Bronchial epithelial cell (primary cell): Measurements from ENCODE around the gene KCNIP1. TPM values are rescaled to one million over a fixed set of nuclear protein-coding genes. Genes with fewer than 3 reads are reported as not detected.

Source experiments
- DNase-seq: peaks from one replicate; pipeline ENCODE4 v3.0.0-alpha.2; 2010; ENCODE audit warnings: low read depth
- FAIRE-seq: peaks from 2 replicates; lab custom pipeline; 2011; peaks lifted over from hg19 to GRCh38; lab: Jason Lieb, UNC
- H3K27me3 ChIP-seq: 2 replicates; pipeline ENCODE4 v1.5.1; 2011; ENCODE audit warnings: low read length; ENCODE audit not compliant: control insufficient read depth, insufficient read depth
- H3K36me3 ChIP-seq: 2 replicates; pipeline ENCODE4 v1.5.1; 2011; ENCODE audit warnings: low read length; ENCODE audit not compliant: control insufficient read depth, insufficient read depth
- H3K4me3 ChIP-seq: 2 replicates; pipeline ENCODE4 v1.5.1; 2011; ENCODE audit warnings: mild to moderate bottlenecking, low read depth, low read length, control low read depth
- total RNA-seq: library from RNA; depleted of rRNA; stranded (reverse); fragments of >200 nt; gene quantifications from 2 replicates; pipeline ENCODE4 v1.2.1, GENCODE V29; 2014
- TF ChIP-seq, protein P1 (sequence below): IDR thresholded peaks from 2 replicates; pipeline ENCODE4 v1.5.1; 2011; ENCODE audit warnings: mild to moderate bottlenecking, moderate library complexity, low read length, control low read depth, inconsistent platforms; ENCODE audit not compliant: insufficient read depth, severe bottlenecking

Gene KCNIP1
- total RNA-seq, 1 donor from 2014 or later: under 0.01 TPM

DNA sequence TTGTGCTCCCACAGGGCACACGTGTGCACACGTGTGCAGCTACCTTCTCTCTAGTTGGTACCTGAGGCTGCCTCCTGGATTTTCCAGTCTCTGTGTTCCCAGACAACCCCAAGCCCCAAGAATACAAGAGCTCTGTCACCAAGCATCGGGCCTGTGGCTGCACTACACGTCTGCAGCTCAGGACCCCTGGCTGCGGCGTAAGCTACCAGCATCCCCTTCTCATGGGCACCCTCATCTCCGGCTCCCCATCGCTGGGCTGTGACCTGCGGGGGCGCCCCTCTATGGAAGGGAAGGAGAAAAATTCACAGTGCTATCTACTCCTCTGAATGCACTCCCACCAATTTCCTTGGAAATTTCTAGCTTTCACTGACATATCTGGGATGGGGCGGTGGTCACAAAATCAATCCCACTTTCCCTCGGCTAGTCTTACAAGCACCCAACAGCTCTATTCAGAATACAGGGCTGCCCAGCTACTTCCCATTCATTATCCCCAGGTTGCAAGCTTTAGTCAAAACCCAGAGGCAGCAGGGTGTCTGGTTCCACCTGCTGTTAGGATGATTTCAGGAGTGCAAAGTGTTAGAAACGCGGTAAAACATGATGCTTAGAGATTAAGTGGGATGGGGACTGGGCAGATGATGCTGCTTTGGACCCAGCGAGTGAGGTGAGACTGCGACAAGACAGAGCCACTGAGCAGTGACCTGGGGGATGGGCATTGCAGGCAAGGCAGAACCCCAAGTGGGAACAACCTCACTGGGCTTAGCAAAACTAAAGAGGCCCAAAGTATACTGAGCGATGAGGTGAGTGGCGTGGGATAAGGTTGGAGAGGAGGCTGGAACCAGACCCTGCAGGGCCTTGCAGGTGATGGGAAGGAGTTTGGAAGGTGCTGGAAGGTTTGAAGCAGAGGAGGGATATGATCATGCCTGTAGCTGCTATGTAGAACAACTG, 121.7 kb downstream of the KCNIP1 start:
- no peaks in the 10 kb centered on the region for H3K27me3 ChIP-seq
- TF ChIP-seq, protein P1, sequence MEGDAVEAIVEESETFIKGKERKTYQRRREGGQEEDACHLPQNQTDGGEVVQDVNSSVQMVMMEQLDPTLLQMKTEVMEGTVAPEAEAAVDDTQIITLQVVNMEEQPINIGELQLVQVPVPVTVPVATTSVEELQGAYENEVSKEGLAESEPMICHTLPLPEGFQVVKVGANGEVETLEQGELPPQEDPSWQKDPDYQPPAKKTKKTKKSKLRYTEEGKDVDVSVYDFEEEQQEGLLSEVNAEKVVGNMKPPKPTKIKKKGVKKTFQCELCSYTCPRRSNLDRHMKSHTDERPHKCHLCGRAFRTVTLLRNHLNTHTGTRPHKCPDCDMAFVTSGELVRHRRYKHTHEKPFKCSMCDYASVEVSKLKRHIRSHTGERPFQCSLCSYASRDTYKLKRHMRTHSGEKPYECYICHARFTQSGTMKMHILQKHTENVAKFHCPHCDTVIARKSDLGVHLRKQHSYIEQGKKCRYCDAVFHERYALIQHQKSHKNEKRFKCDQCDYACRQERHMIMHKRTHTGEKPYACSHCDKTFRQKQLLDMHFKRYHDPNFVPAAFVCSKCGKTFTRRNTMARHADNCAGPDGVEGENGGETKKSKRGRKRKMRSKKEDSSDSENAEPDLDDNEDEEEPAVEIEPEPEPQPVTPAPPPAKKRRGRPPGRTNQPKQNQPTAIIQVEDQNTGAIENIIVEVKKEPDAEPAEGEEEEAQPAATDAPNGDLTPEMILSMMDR: no peak
- DNase-seq: no peak
- FAIRE-seq: peak; percentile 40
- no peak overlapping the region for H3K4me3 ChIP-seq
- no peaks in the 10 kb centered on the region for H3K36me3 ChIP-seq

DNA sequence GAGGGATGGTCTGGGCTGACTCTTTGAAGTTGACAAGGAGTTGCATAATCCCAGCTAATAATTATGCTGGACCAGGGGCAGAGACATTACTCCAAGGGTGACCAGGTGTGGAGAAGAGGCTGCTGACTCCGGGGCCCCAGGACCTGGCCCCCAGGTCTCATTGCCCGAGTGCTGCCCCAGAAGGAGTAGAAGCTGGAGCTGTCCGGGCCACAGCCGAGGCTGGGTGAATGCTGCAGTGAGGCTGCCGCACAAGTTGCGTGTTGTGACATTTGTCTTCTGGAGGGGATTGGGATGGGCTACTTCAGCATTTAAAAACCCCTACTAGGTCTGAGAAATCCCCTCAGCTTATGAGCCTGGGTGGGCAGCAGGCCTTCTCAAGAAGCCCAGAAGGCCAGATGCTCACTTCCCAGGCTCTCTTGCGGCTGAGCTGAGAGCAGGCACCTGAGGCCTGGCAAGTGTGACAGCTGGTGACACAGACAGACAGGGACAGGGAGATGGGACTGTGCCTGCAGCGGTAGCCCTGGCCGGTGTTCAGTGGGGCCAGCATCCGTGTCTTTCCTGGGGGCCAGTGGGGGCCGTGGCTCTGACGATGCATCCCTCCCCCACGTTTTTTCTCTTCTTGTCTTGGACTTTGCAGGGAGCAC, 122.8 kb downstream of the KCNIP1 start:
- TF ChIP-seq, protein P1: no peak
- H3K36me3 ChIP-seq: no peaks in the 10 kb centered on the region
- no peak for FAIRE-seq
- H3K4me3 ChIP-seq: no peak overlapping the region
- DNase-seq: no peak
- H3K27me3 ChIP-seq: peaks cover 2% of the 10 kb centered on the region

DNA sequence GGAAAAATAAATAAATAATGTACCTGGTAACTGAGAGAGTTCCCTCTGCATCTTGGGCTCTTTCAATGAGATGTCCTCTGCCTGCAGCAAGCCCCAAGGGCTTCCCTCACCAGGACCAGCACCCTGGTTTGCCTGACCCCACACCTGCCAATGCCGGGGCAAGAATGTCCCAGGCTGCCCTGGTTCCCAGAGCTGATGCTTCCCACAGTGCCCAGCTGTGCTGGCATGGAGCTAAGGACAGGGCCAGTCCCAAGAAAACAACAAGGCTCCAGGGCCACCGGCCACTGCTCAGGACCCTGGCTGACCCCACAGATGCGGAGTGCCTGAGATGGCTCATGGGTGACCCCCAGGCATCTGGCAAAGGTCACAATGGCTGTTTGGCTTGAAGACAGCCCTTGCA, 123.5 kb downstream of the KCNIP1 start:
- H3K4me3 ChIP-seq: no peak overlapping the region
- no peaks in the 10 kb centered on the region for H3K36me3 ChIP-seq
- FAIRE-seq (no peak), DNase-seq (no peak)
- TF ChIP-seq, protein P1: no peak
- H3K27me3 ChIP-seq: peaks cover 2% of the 10 kb centered on the region

DNA sequence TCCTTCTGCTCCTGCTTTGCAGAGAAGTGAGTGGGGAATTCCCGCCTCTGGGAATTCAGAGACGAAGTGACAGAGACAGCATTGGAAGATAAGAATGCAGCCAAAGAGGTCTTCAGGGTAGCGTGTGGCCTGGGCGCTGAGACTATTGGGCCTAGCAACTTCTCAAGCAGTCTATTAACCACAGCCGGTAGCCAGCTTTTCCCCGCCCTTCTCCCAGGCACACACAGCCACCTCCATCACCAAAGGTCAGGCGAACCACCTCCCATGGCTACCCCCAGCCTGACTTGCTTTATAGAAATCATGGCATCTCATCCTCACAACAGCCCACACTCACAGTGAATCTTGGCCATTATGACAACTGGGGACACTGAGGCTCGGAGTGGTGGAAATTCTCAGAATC, 124.2 kb downstream of the KCNIP1 start:
- Histone ChIP-seq H3K27me3 (peaks cover 2% of the 10 kb centered on the region), H3K4me3 (no peak overlapping the region), H3K36me3 (no peaks in the 10 kb centered on the region)
- TF ChIP-seq, protein P1: no peak
- no peak for FAIRE-seq
- DNase-seq: no peak

DNA sequence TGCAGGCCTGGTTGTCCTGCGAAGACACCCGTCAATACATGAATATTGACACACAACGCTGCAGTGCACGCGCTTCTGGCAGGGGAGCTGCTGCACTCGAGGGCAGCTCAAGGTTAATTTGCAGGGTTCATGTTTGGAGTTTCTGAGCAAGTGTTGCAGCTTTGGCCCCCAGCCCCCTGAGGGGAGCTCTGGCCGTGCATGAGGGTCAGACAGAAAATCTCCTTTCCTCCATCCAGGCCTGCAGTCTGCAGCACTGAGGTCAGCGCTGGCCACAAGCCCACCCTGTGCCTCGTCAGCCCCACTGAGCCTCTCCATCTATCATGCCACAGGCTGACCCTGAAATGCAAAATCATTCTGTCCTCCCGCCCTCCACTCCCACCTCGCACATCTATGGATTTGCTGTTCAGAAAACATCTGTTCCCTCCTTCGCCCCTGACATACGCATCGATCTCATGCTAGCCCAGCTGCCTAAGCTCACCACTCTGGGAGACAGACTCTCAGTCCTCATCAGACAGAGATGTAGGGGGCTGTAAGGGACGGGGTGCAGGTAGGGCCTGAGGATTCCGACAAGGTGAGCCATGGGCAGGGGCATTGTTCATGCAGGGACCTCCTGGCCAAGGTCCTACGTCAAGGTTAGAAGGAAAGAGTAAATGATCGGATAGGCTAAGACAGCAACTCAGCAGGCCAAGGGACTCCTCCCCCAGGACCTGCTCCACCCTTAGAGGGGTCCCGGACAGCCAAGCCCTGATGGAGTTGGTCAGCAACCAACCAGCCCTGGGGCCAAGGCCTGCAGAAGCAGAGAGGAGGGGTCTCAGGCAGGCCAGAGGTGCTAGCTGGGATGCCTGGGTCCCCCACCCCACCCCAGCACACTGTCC, 125.1 kb downstream of the KCNIP1 start:
- Histone ChIP-seq H3K36me3 (no peaks in the 10 kb centered on the region), H3K4me3 (no peak overlapping the region), H3K27me3 (peaks cover 2% of the 10 kb centered on the region)
- DNase-seq: no peak
- no peak for FAIRE-seq
- TF ChIP-seq, protein P1: no peak
